B cell (primary cell): ENCODE measurements around the gene EPHB1. TPM values are rescaled to one million over a fixed set of nuclear protein-coding genes. Genes with fewer than 3 reads are reported as not detected.

Experiments used
- ATAC-seq: fragments of 200-7000 bp; cut with Tn5 transposase; one replicate; pipeline ENCODE4 v1.10.0; 2021; ENCODE audit warnings: low read depth, mild to moderate bottlenecking, moderate number of reproducible peaks, moderate library complexity
- CTCF ChIA-PET: fragments of 350-600 bp; sonication (Branson Sonifier 250); formaldehyde crosslinking; loops from one replicate; lab custom pipeline; 2021; ENCODE audit warnings: antibody characterized with exemption, inconsistent platforms; lab: Charles Lee
- POLR2A ChIA-PET: fragments of 350-600 bp; sonication (Branson Sonifier 250); formaldehyde crosslinking; loops from one replicate; lab custom pipeline; 2021; ENCODE audit warnings: antibody characterized with exemption; lab: Charles Lee
- DNase-seq: peaks from one replicate; pipeline ENCODE4 v3.0.0; 2013
- H2AFZ ChIP-seq: 2 replicates; pipeline ENCODE4 v1.6.1; 2012; ENCODE audit warnings: mild to moderate bottlenecking, low read depth, low read length; ENCODE audit not compliant: insufficient read depth, poor library complexity, severe bottlenecking
- H3K27ac ChIP-seq, 2 donors: 1 replicate in 1 of 2; 2 replicates in 1 of 2; pipeline ENCODE4 v1.5.1; 2012 to 2013; ENCODE audit warnings: low read length in 2 of 2, mild to moderate bottlenecking in 2 of 2, moderate library complexity in 1 of 2
- H3K27me3 ChIP-seq, 4 experiments: fragments of 200-600 bp in 1 of 4; sonication (generic) in 1 of 4; replicated peaks in 1 of 4; 1 replicate in 2 of 4; 2 replicates in 2 of 4; pipeline versions ENCODE4 v1.6.1 to v1.7.0; 2013 to 2016; ENCODE audit warnings: low read length in 3 of 4, mild to moderate bottlenecking in 2 of 4, mixed read lengths in 1 of 4, moderate library complexity in 1 of 4; ENCODE audit not compliant: insufficient read depth in 4 of 4, control insufficient read depth in 3 of 4; ENCODE audit errors: control extremely low read depth in 1 of 4
- H3K36me3 ChIP-seq, 2 experiments: replicated peaks in 1 of 2; 1 replicate in 1 of 2; 2 replicates in 1 of 2; pipeline versions ENCODE4 v1.6.1 to v1.7.1; 2013; ENCODE audit warnings: low read length in 1 of 2; ENCODE audit not compliant: insufficient read depth in 2 of 2, control insufficient read depth in 1 of 2; ENCODE audit errors: control extremely low read depth in 1 of 2, extremely low read depth in 1 of 2
- H3K4me1 ChIP-seq, 2 donors: fragments of 200-600 bp in 1 of 2; sonication (generic) in 1 of 2; 1 replicate in 1 of 2; 2 replicates in 1 of 2; pipeline versions ENCODE4 v1.5.1 to v1.6.1; 2013 to 2017; ENCODE audit warnings: low read length in 2 of 2; ENCODE audit not compliant: control insufficient read depth in 2 of 2, insufficient read depth in 2 of 2
- H3K4me2 ChIP-seq: replicated peaks from 2 replicates; pipeline ENCODE3; 2012; ENCODE audit warnings: mild to moderate bottlenecking, low read depth, low read length; ENCODE audit not compliant: poor library complexity, severe bottlenecking
- H3K4me3 ChIP-seq, 5 experiments: fragments of 200-600 bp in 1 of 5; sonication (generic) in 1 of 5; 1 replicate in 3 of 5; 2 replicates in 2 of 5; pipeline versions ENCODE4 v1.5.1 to v1.7.0; 2011 to 2016; ENCODE audit warnings: low read length in 4 of 5, mild to moderate bottlenecking in 4 of 5, low read depth in 2 of 5, control low read depth in 1 of 5, moderate library complexity in 1 of 5; ENCODE audit not compliant: insufficient read depth in 1 of 5; ENCODE audit errors: control extremely low read depth in 1 of 5, extremely low read depth in 1 of 5
- H3K79me2 ChIP-seq: fragments of 200-600 bp; sonication (generic); one replicate; pipeline ENCODE4 v1.6.0; 2016; ENCODE audit warnings: low read length; ENCODE audit not compliant: control insufficient read depth, insufficient read depth
- H3K9ac ChIP-seq: fragments of 200-600 bp; sonication (generic); 2 replicates; pipeline ENCODE4 v1.6.1; 2017; ENCODE audit warnings: mild to moderate bottlenecking, low read length, moderate library complexity
- H3K9me3 ChIP-seq, 3 donors: one replicate each; pipeline versions ENCODE4 v1.6.1 to v1.7.1; 2013; ENCODE audit warnings: low read length in 2 of 3; ENCODE audit not compliant: control insufficient read depth in 2 of 3, insufficient read depth in 1 of 3; ENCODE audit errors: control extremely low read depth in 1 of 3
- H4K20me1 ChIP-seq: 2 replicates; pipeline ENCODE4 v1.6.0; 2012; ENCODE audit warnings: mild to moderate bottlenecking, low read length; ENCODE audit not compliant: insufficient read depth, control insufficient read depth, poor library complexity, severe bottlenecking
- H3K27ac Mint-ChIP-seq: one replicate; pipeline ENCODE4 v1.8.0; 2021; ENCODE audit warnings: mixed read lengths
- H3K27me3 Mint-ChIP-seq: one replicate; pipeline ENCODE4 v1.8.0; 2021; ENCODE audit warnings: mixed read lengths
- H3K4me1 Mint-ChIP-seq: one replicate; pipeline ENCODE4 v1.8.0; 2021; ENCODE audit warnings: mixed read lengths
- H3K4me3 Mint-ChIP-seq: one replicate; pipeline ENCODE4 v1.8.0; 2021; ENCODE audit warnings: mixed read lengths
- H3K9me3 Mint-ChIP-seq: one replicate; pipeline ENCODE4 v1.8.0; 2022; ENCODE audit warnings: mixed read lengths; ENCODE audit not compliant: insufficient read depth
- EZH2 ChIP-seq: IDR thresholded peaks from 2 replicates; pipeline ENCODE4 v1.6.1; 2012; ENCODE audit warnings: borderline replicate concordance, low read depth, mild to moderate bottlenecking, moderate library complexity, low read length; ENCODE audit not compliant: insufficient read depth, poor library complexity, severe bottlenecking
- WGBS: methylation state at CpG from one replicate; pipeline ENCODE4 v1.1.5; 2013; ENCODE audit warnings: missing lambda C conversion rate; ENCODE audit not compliant: insufficient coverage; 5-methylcytosine and 5-hydroxymethylcytosine counted together
- intact Hi-C: fragments of 100-400 bp; cut with micrococcal nuclease; formaldehyde crosslinking; loops from one replicate; pipeline ENCODE4 v1.10.0; 2022
- polyA plus RNA-seq: library from polyadenylated mRNA; depleted of rRNA; stranded (reverse); fragments of >200 nt; gene quantifications from 2 replicates; pipeline ENCODE4 v1.2.3, GENCODE V29; 2012
- total RNA-seq, 2 donors: library from RNA; stranded (reverse); fragments of 120-200 nt in 1 of 2; gene quantifications; 1 replicate in 1 of 2; 2 replicates in 1 of 2; pipeline versions ENCODE4 v1.2.3 to v1.2.4, GENCODE V29; 2013 to 2022
- TF ChIP-seq, protein P1 (sequence below): fragments of 200-600 bp; IDR thresholded peaks from one replicate; pipeline ENCODE4 v1.8.0; 2022; ENCODE audit warnings: antibody characterized with exemption, mild to moderate bottlenecking

The EPHB1 gene
- total and polyA plus RNA-seq, 2 donors (not counting 1 experiment from before 2014, with no cell fraction given), result 0.01 TPM; not detected in 1

DNA sequence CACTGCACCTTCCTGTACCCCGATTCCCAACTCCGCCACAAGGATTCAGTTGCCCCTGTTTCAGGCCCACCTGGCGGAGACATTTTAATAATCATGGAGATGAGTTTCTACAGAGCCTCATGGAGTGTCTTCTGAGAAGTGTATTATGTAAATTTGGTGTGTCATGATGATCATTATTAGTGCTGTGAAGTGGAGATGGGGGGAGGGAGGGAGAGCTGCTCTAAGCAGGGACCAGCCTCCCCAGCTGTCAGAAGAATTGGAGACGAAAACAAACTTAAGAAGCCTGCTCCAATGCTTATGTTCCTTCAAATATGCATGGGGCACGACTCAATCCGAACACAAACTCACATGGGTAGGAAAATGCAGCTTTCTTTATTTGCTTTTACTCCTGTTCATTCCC, 127.8 kb downstream of the EPHB1 start:
- Histone ChIP-seq H3K9ac (no peak overlapping the region), H3K4me1 (no peaks in the 10 kb centered on the region), H4K20me1 (no peaks in the 10 kb centered on the region), H3K9me3 (peaks cover 0 to 18% (median 3%) of the 10 kb centered on the region in 3 donors), H3K27ac (no peak overlapping the region), H3K4me3 (no peak overlapping the region), H2AFZ (no peak overlapping the region), H3K79me2 (no peaks in the 10 kb centered on the region), H3K36me3 (no peaks in the 10 kb centered on the region), H3K4me2 (no peak overlapping the region), H3K27me3 (peaks cover 0 to 2% (median 0%) of the 10 kb centered on the region in 4 experiments)
- Mint-ChIP-seq H3K4me1 (peaks cover 8% of the 10 kb centered on the region), H3K27me3 (no peaks in the 10 kb centered on the region), H3K9me3 (peaks cover 4% of the 10 kb centered on the region), H3K4me3 (no peak overlapping the region), H3K27ac (no peak overlapping the region)
- WGBS, result 98% methylated on average over 6 of the region's 6 CpGs
- ChIA-PET POLR2A (no interaction called here), CTCF (no interaction called here)
- no peak for TF ChIP-seq EZH2
- TF ChIP-seq, protein P1, sequence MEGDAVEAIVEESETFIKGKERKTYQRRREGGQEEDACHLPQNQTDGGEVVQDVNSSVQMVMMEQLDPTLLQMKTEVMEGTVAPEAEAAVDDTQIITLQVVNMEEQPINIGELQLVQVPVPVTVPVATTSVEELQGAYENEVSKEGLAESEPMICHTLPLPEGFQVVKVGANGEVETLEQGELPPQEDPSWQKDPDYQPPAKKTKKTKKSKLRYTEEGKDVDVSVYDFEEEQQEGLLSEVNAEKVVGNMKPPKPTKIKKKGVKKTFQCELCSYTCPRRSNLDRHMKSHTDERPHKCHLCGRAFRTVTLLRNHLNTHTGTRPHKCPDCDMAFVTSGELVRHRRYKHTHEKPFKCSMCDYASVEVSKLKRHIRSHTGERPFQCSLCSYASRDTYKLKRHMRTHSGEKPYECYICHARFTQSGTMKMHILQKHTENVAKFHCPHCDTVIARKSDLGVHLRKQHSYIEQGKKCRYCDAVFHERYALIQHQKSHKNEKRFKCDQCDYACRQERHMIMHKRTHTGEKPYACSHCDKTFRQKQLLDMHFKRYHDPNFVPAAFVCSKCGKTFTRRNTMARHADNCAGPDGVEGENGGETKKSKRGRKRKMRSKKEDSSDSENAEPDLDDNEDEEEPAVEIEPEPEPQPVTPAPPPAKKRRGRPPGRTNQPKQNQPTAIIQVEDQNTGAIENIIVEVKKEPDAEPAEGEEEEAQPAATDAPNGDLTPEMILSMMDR, result no peak
- ATAC-seq, result no peak
- intact Hi-C loops, result no loop called here
- no peak for DNase-seq

DNA sequence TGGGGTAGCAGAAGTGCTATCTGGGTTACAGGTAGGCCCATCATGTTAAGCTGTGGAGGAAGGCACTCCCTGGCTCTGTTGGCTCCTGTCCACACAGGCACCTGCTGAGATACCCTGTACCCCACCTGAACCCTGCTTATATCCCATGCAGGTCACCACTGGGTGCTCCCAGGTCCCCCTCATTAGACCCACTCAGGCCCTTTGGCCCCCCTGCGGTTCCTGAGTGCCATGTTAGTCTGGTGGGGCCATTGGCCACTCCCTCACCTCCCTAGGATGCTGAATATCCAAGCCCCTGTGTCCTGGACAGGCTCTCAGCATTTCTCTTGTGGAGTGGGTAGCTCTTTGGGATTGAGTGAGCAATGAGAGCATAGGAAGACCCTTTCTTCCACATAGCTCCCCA, 128.2 kb downstream of the EPHB1 start:
- no peak overlapping the region for H3K9ac ChIP-seq
- intact Hi-C loops, result no loop called here
- H3K36me3 ChIP-seq, result no peaks in the 10 kb centered on the region
- Mint-ChIP-seq H3K9me3 (peaks cover 4% of the 10 kb centered on the region), H3K27me3 (no peaks in the 10 kb centered on the region), H3K27ac (no peak overlapping the region), H3K4me3 (no peak overlapping the region), H3K4me1 (peaks cover 4% of the 10 kb centered on the region)
- H3K79me2 ChIP-seq, result no peaks in the 10 kb centered on the region
- H4K20me1 ChIP-seq, result no peaks in the 10 kb centered on the region
- H3K4me1 ChIP-seq, result no peaks in the 10 kb centered on the region
- POLR2A ChIA-PET, result no interaction called here
- H3K9me3 ChIP-seq, result peaks cover 0 to 18% (median 3%) of the 10 kb centered on the region in 3 donors
- TF ChIP-seq, protein P1, result no peak
- TF ChIP-seq EZH2, result no peak
- ATAC-seq, result no peak
- DNase-seq, result no peak
- CTCF ChIA-PET, result no interaction called here
- no peak overlapping the region for H3K4me2 ChIP-seq
- no peak overlapping the region for H3K4me3 ChIP-seq
- 100% methylated on average over 1 of the region's 1 CpG for WGBS
- H2AFZ ChIP-seq, result no peak overlapping the region
- peaks cover 0 to 2% (median 0%) of the 10 kb centered on the region in 4 experiments for H3K27me3 ChIP-seq
- H3K27ac ChIP-seq, result no peak overlapping the region
